Measurements from ENCODE around the gene PTTG1IP.

Gene PTTG1IP

DNA sequence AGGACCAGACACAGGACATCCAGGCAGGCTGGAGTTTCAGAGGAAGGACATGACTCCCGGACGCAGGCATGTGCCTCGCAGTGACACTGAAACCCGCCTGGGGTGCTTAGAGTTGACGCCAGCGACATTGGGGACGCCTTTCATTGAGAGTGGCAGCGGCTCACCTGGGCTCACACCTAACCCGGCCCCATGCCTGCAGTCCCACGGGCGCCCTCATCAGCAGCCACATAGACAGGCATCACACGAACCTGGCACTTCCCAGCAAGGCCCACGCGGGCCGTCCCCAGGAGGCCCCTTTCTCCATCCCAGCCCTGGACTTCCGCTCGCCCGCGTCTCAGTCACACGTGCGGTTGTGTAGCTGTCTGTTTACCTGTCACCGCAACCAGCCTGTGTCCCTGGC is 30.2 kb upstream of the PTTG1IP start:
- Histone ChIP-seq H3K14ac (ENCODE audit: low read length in 2 of 2) (no peak overlapping the region), H4K91ac (ENCODE audit: low read length) (no peak overlapping the region), H3K79me1 (replicated peaks; ENCODE audit: low read length, poor library complexity, severe bottlenecking) (no peaks in the 10 kb centered on the region), H2BK120ac (ENCODE audit: low read depth, low read length) (no peak overlapping the region), H3K27ac (ENCODE audit: low read length, poor library complexity, severe bottlenecking) (no peak overlapping the region), H3K36me3 (ENCODE audit: control insufficient read depth in 1 of 2, insufficient read depth in 2 of 2, low read depth in 1 of 2, low read length in 2 of 2) (no peaks in the 10 kb centered on the region), H3K4me2 (ENCODE audit: low read length, poor library complexity, severe bottlenecking) (no peak overlapping the region), H3K27me3 (ENCODE audit: control insufficient read depth in 1 of 2, insufficient read depth in 1 of 2, low read length in 2 of 2) (peaks cover 52 to 75% of the 10 kb centered on the region in 2 experiments), H3K4me3 (ENCODE audit: insufficient read depth in 1 of 2, low read depth in 1 of 2, low read length in 2 of 2) (no peak overlapping the region), H2BK15ac (ENCODE audit: low read depth, poor library complexity, severe bottlenecking) (no peak overlapping the region), H3K18ac (ENCODE audit: low read depth in 1 of 2, low read length in 2 of 2) (no peak overlapping the region), H2BK12ac (ENCODE audit: low read length in 2 of 2) (no peak overlapping the region), H4K8ac (ENCODE audit: low read length) (no peak overlapping the region), H3K4me1 (ENCODE audit: control insufficient read depth, insufficient read depth, low read depth, low read length) (peaks cover 6% of the 10 kb centered on the region), H2AFZ (ENCODE audit: low read depth, low read length) (no peak overlapping the region), H3K9ac (ENCODE audit: low read length) (no peak overlapping the region), H2AK5ac (ENCODE audit: low read length, severe bottlenecking) (no peak overlapping the region), H2BK5ac (ENCODE audit: low read depth, low read length, poor library complexity, severe bottlenecking) (no peak overlapping the region), H3K4ac (ENCODE audit: low read depth in 1 of 2, low read length in 2 of 2) (no peak overlapping the region), H3K23ac (ENCODE audit: low read length in 2 of 2) (no peak overlapping the region), H3K9me3 (ENCODE audit: control insufficient read depth, low read length) (no peaks in the 10 kb centered on the region)
- 89% methylated on average over 22 of the region's 22 CpGs for WGBS
- no peak for DNase-seq

GRCh38 chr21:44903050-44903685 is 29.7 kb upstream of the PTTG1IP start:
- no peak for DNase-seq
- Histone ChIP-seq H3K4me1 (ENCODE audit: control insufficient read depth, insufficient read depth, low read depth, low read length) (peaks cover 6% of the 10 kb centered on the region), H2AK5ac (ENCODE audit: low read length, severe bottlenecking) (no peak overlapping the region), H4K8ac (ENCODE audit: low read length) (no peak overlapping the region), H3K27ac (ENCODE audit: low read length, poor library complexity, severe bottlenecking) (no peak overlapping the region), H3K9me3 (ENCODE audit: control insufficient read depth, low read length) (no peaks in the 10 kb centered on the region), H3K36me3 (ENCODE audit: control insufficient read depth in 1 of 2, insufficient read depth in 2 of 2, low read depth in 1 of 2, low read length in 2 of 2) (no peaks in the 10 kb centered on the region), H2BK12ac (ENCODE audit: low read length in 2 of 2) (no peak overlapping the region), H3K4me3 (ENCODE audit: insufficient read depth in 1 of 2, low read depth in 1 of 2, low read length in 2 of 2) (no peak overlapping the region), H2BK120ac (ENCODE audit: low read depth, low read length) (no peak overlapping the region), H3K23ac (ENCODE audit: low read length in 2 of 2) (no peak overlapping the region), H2AFZ (ENCODE audit: low read depth, low read length) (no peak overlapping the region), H4K91ac (ENCODE audit: low read length) (no peak overlapping the region), H3K4me2 (ENCODE audit: low read length, poor library complexity, severe bottlenecking) (no peak overlapping the region), H3K9ac (ENCODE audit: low read length) (no peak overlapping the region), H3K4ac (ENCODE audit: low read depth in 1 of 2, low read length in 2 of 2) (no peak overlapping the region), H2BK15ac (ENCODE audit: low read depth, poor library complexity, severe bottlenecking) (no peak overlapping the region), H3K18ac (ENCODE audit: low read depth in 1 of 2, low read length in 2 of 2) (no peak overlapping the region), H2BK5ac (ENCODE audit: low read depth, low read length, poor library complexity, severe bottlenecking) (no peak overlapping the region), H3K27me3 (ENCODE audit: control insufficient read depth in 1 of 2, insufficient read depth in 1 of 2, low read length in 2 of 2) (peaks cover 52 to 76% of the 10 kb centered on the region in 2 experiments), H3K14ac (ENCODE audit: low read length in 2 of 2) (no peak overlapping the region), H3K79me1 (replicated peaks; ENCODE audit: low read length, poor library complexity, severe bottlenecking) (no peaks in the 10 kb centered on the region)
- 93% methylated on average over 18 of the region's 18 CpGs for WGBS

GRCh38 chr21:44902268-44903049 is 29.0 kb upstream of the PTTG1IP start:
- Histone ChIP-seq H3K27me3 (ENCODE audit: control insufficient read depth in 1 of 2, insufficient read depth in 1 of 2, low read length in 2 of 2) (peaks cover 54 to 83% of the 10 kb centered on the region in 2 experiments), H3K27ac (ENCODE audit: low read length, poor library complexity, severe bottlenecking) (no peak overlapping the region), H3K23ac (ENCODE audit: low read length in 2 of 2) (no peak overlapping the region), H2BK15ac (ENCODE audit: low read depth, poor library complexity, severe bottlenecking) (no peak overlapping the region), H3K9ac (ENCODE audit: low read length) (no peak overlapping the region), H4K8ac (ENCODE audit: low read length) (no peak overlapping the region), H3K18ac (ENCODE audit: low read depth in 1 of 2, low read length in 2 of 2) (no peak overlapping the region), H2AFZ (ENCODE audit: low read depth, low read length) (no peak overlapping the region), H2AK5ac (ENCODE audit: low read length, severe bottlenecking) (no peak overlapping the region), H3K14ac (ENCODE audit: low read length in 2 of 2) (peak overlapping the region in 1 of 2 experiments; percentile 10), H3K4me2 (ENCODE audit: low read length, poor library complexity, severe bottlenecking) (no peak overlapping the region), H3K4ac (ENCODE audit: low read depth in 1 of 2, low read length in 2 of 2) (no peak overlapping the region), H4K91ac (ENCODE audit: low read length) (no peak overlapping the region), H2BK120ac (ENCODE audit: low read depth, low read length) (no peak overlapping the region), H3K79me1 (replicated peaks; ENCODE audit: low read length, poor library complexity, severe bottlenecking) (no peaks in the 10 kb centered on the region), H3K4me3 (ENCODE audit: insufficient read depth in 1 of 2, low read depth in 1 of 2, low read length in 2 of 2) (no peak overlapping the region), H3K36me3 (ENCODE audit: control insufficient read depth in 1 of 2, insufficient read depth in 2 of 2, low read depth in 1 of 2, low read length in 2 of 2) (no peaks in the 10 kb centered on the region), H3K4me1 (ENCODE audit: control insufficient read depth, insufficient read depth, low read depth, low read length) (peaks cover 4% of the 10 kb centered on the region), H2BK12ac (ENCODE audit: low read length in 2 of 2) (no peak overlapping the region), H2BK5ac (ENCODE audit: low read depth, low read length, poor library complexity, severe bottlenecking) (no peak overlapping the region), H3K9me3 (ENCODE audit: control insufficient read depth, low read length) (no peaks in the 10 kb centered on the region)
- 95% methylated on average over 26 of the region's 30 CpGs for WGBS
- no peak for DNase-seq

DNA sequence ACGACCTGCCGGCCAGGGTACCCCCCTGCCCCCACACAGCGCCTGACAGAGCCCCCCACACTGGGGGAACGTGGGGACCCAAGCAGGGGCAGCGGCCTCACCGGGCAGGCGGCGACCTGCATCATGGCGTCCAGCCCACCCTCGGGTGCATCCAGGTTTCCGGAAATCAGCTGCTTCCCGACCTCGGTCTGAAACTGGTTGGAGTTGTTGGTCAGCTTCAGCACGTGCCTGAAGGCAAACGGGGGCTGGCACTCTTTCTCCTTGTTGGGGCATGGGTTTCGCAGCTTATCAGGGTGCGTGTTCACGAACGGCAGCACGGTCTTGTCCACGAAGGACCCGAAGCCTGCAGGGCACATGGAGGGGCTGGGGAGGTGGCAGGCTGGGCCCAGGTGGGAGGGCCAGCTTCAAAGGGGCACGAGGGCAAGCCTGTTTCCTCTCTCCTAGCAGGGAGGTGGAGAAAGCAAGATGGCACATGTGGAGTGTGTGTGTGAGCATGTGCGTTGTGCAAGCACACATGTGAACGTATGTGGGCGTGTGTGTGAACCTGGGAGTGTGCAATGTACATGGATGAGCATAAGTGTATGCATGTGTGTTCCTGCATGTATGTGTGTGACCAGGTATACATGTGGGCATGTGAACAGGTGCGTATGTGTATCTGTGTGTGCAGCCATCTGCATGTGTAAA is 28.0 kb upstream of the PTTG1IP start:
- H3K18ac ChIP-seq (ENCODE audit: low read depth in 1 of 2, low read length in 2 of 2) = no peak overlapping the region
- H3K9me3 ChIP-seq (ENCODE audit: control insufficient read depth, low read length) = no peaks in the 10 kb centered on the region
- no peak overlapping the region for H2BK120ac ChIP-seq (ENCODE audit: low read depth, low read length)
- no peak overlapping the region for H3K23ac ChIP-seq (ENCODE audit: low read length in 2 of 2)
- H3K4me1 ChIP-seq (ENCODE audit: control insufficient read depth, insufficient read depth, low read depth, low read length) = peaks cover 7% of the 10 kb centered on the region
- WGBS = 93% methylated on average over 27 of the region's 27 CpGs
- H2AFZ ChIP-seq (ENCODE audit: low read depth, low read length) = no peak overlapping the region
- H3K4me3 ChIP-seq (ENCODE audit: insufficient read depth in 1 of 2, low read depth in 1 of 2, low read length in 2 of 2) = no peak overlapping the region
- H2BK12ac ChIP-seq (ENCODE audit: low read length in 2 of 2) = no peak overlapping the region
- H3K14ac ChIP-seq (ENCODE audit: low read length in 2 of 2) = no peak overlapping the region
- no peaks in the 10 kb centered on the region for H3K79me1 ChIP-seq (replicated peaks; ENCODE audit: low read length, poor library complexity, severe bottlenecking)
- no peak overlapping the region for H2BK5ac ChIP-seq (ENCODE audit: low read depth, low read length, poor library complexity, severe bottlenecking)
- H3K4ac ChIP-seq (ENCODE audit: low read depth in 1 of 2, low read length in 2 of 2) = no peak overlapping the region
- H2AK5ac ChIP-seq (ENCODE audit: low read length, severe bottlenecking) = no peak overlapping the region
- DNase-seq = no peak
- no peak overlapping the region for H4K8ac ChIP-seq (ENCODE audit: low read length)
- no peak overlapping the region for H3K9ac ChIP-seq (ENCODE audit: low read length)
- H3K4me2 ChIP-seq (ENCODE audit: low read length, poor library complexity, severe bottlenecking) = no peak overlapping the region
- H4K91ac ChIP-seq (ENCODE audit: low read length) = no peak overlapping the region
- no peak overlapping the region for H2BK15ac ChIP-seq (ENCODE audit: low read depth, poor library complexity, severe bottlenecking)
- no peak overlapping the region for H3K27ac ChIP-seq (ENCODE audit: low read length, poor library complexity, severe bottlenecking)
- H3K27me3 ChIP-seq (ENCODE audit: control insufficient read depth in 1 of 2, insufficient read depth in 1 of 2, low read length in 2 of 2) = peaks cover 53 to 83% of the 10 kb centered on the region in 2 experiments
- no peaks in the 10 kb centered on the region for H3K36me3 ChIP-seq (ENCODE audit: control insufficient read depth in 1 of 2, insufficient read depth in 2 of 2, low read depth in 1 of 2, low read length in 2 of 2)
